Heart left ventricle (tissue), 16 donors: ENCODE results near the gene DNAJC18. TPM values are rescaled to one million over a fixed set of nuclear protein-coding genes. Genes with fewer than 3 reads are reported as not detected.

Experiments used
- ATAC-seq, 4 donors: fragments of 200-7000 bp; cut with Tn5 transposase; one replicate each; pipeline ENCODE4 v1.9.1; 2020 to 2022; ENCODE audit warnings: moderate library complexity in 4 of 4, mild to moderate bottlenecking in 3 of 4, moderate number of reproducible peaks in 1 of 4
- DNase-seq, 5 donors: peaks; one replicate each; pipeline ENCODE4 v3.0.0-alpha.2; 2020
- H3K27ac ChIP-seq, 12 donors: fragments of 200-600 bp; sonication (generic) in 4 of 12; one replicate each; pipeline versions ENCODE4 v1.5.0 to v1.8.0; 2016 to 2022; ENCODE audit warnings: mild to moderate bottlenecking in 2 of 12
- H3K27me3 ChIP-seq, 9 donors: fragments of 200-600 bp; sonication (generic) in 2 of 9; one replicate each; pipeline versions ENCODE4 v1.5.1 to v1.8.0; 2016 to 2022; ENCODE audit warnings: mild to moderate bottlenecking in 3 of 9
- H3K36me3 ChIP-seq, 9 donors: fragments of 200-600 bp; sonication (generic) in 2 of 9; one replicate each; pipeline versions ENCODE4 v1.5.0 to v1.8.0; 2018 to 2022; ENCODE audit warnings: mild to moderate bottlenecking in 2 of 9
- H3K4me1 ChIP-seq, 12 donors: fragments of 200-600 bp; sonication (generic) in 4 of 12; one replicate each; pipeline versions ENCODE4 v1.5.0 to v1.8.0; 2016 to 2022; ENCODE audit warnings: mild to moderate bottlenecking in 3 of 12
- H3K4me3 ChIP-seq, 12 donors: fragments of 200-600 bp; sonication (generic) in 4 of 12; one replicate each; pipeline versions ENCODE4 v1.5.0 to v1.8.0; 2017 to 2022; ENCODE audit warnings: mild to moderate bottlenecking in 9 of 12, moderate library complexity in 4 of 12
- H3K9me3 ChIP-seq, 12 donors: fragments of 200-600 bp; sonication (generic) in 4 of 12; one replicate each; pipeline versions ENCODE4 v1.5.0 to v1.8.0; 2016 to 2022; ENCODE audit warnings: mild to moderate bottlenecking in 1 of 12
- POLR2A ChIP-seq, 2 donors: fragments of 450-650 bp; IDR thresholded peaks; one replicate each; pipeline ENCODE4 v1.6.1; 2017; ENCODE audit warnings: antibody characterized with exemption in 2 of 2, mild to moderate bottlenecking in 2 of 2, moderate library complexity in 2 of 2
- WGBS, 4 donors: extraction: QIAGEN DNeasy Blood & Tissue Kit in 2 of 4; methylation state at CpG; one replicate each; pipeline versions ENCODE4 v1.1.5 to v1.1.7; 2013 to 2018; 5-methylcytosine and 5-hydroxymethylcytosine counted together
- intact Hi-C, 10 donors: fragments of 100-400 bp; cut with DNase I; formaldehyde crosslinking; loops; one replicate each; pipeline versions ENCODE4 v1.11.1 to v1.14.2; 2022
- polyA plus RNA-seq, 2 donors: library from polyadenylated mRNA; stranded (reverse); fragments of 200-250 nt; gene quantifications; one replicate each; pipeline ENCODE4 v1.2.3, GENCODE V29; 2013
- total RNA-seq, 9 donors: library from RNA; depleted of rRNA in 2 of 9; stranded (reverse); fragments of >200 nt in 2 of 9; fragmentation: NEBNext Ultra II Directional in 3 of 9; extraction: Animal tissue kit (Norgen Biotek cat#: 25700) in 3 of 9; gene quantifications; one replicate each; pipeline versions ENCODE4 v1.1.0 to v1.2.4, GENCODE V29; 2016 to 2023
- TF ChIP-seq, protein P1 (sequence below), 12 donors: fragments of 200-600 bp; sonication (generic) in 4 of 12; IDR thresholded peaks; one replicate each; pipeline versions ENCODE4 v1.5.0 to v1.8.0; 2018 to 2022; ENCODE audit warnings: antibody characterized with exemption in 12 of 12, mild to moderate bottlenecking in 5 of 12
- donor health status: ischemic (EF 13 %, LVEDD 7.1; RV severe dilation, severe dysfunction).
- donor health status: healthy with polysubstance abuse.
- donor health status: DM: no; HTN: yes; CAD: no.
- donor health status: DM: no; HTN: no; CAD: no.
- donor health status: ischemic (EF 25% LVEDD 6.9; RV normal size, moderate dysfunction).
- donor health status: ischemic (EF 25% LVEDD 5.7; RV mildly dilated, moderate dysfunction).
- donor health status: healthy.
- donor health status: DM: yes; HTN: yes; CAD: no.
- donor health status: ischemic (EF 35%, LVEDD 5.7; RV mildly dilated, moderate dysfunction).
- donor health status: nonischemic (EF 11% LVEDD 7.7; RV severe dilation, severe dysfunction).
- donor health status: DM: yes; HTN: yes; CAD: no.
- donor health status: PGD.
- donor health status: ischemic (EF 29% LVEDD 5.4; RV normal size, mild dysfunction).
- donor health status: nonischemic (EF 23%, LVEDD 6.1; RV moderate dilation, normal function).

DNAJC18 gene
- total and polyA plus RNA-seq, 11 donors = 4.0 to 17.8 (median 9.1) TPM

GRCh38 chr5:139456776-139457175 lies 17.5 kb upstream of the DNAJC18 start:
- no peaks in the 10 kb centered on the region for H3K9me3 ChIP-seq
- intact Hi-C loops = no loop called here
- peaks cover 0 to 27% (median 6%) of the 10 kb centered on the region in 9 donors for H3K36me3 ChIP-seq
- TF ChIP-seq POLR2A (IDR thresholded peaks at IDR 0.05) = no peak
- TF ChIP-seq, protein P1, sequence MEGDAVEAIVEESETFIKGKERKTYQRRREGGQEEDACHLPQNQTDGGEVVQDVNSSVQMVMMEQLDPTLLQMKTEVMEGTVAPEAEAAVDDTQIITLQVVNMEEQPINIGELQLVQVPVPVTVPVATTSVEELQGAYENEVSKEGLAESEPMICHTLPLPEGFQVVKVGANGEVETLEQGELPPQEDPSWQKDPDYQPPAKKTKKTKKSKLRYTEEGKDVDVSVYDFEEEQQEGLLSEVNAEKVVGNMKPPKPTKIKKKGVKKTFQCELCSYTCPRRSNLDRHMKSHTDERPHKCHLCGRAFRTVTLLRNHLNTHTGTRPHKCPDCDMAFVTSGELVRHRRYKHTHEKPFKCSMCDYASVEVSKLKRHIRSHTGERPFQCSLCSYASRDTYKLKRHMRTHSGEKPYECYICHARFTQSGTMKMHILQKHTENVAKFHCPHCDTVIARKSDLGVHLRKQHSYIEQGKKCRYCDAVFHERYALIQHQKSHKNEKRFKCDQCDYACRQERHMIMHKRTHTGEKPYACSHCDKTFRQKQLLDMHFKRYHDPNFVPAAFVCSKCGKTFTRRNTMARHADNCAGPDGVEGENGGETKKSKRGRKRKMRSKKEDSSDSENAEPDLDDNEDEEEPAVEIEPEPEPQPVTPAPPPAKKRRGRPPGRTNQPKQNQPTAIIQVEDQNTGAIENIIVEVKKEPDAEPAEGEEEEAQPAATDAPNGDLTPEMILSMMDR (IDR thresholded peaks at IDR 0.05) = no peak
- ATAC-seq (no peak), DNase-seq (no peak)
- H3K4me3 ChIP-seq = no peak overlapping the region
- H3K27me3 ChIP-seq = no peaks in the 10 kb centered on the region
- WGBS, 4 donors = 92 to 95% (median 93%) methylated on average over 11 to 12 of the region's 12 CpGs
- no peak overlapping the region for H3K27ac ChIP-seq
- peaks cover 0 to 27% (median 4%) of the 10 kb centered on the region in 12 donors for H3K4me1 ChIP-seq

GRCh38 chr5:139454568-139455290 lies 15.4 kb upstream of the DNAJC18 start:
- Histone ChIP-seq H3K9me3 (no peaks in the 10 kb centered on the region), H3K27me3 (no peaks in the 10 kb centered on the region), H3K36me3 (peaks cover 0 to 42% (median 10%) of the 10 kb centered on the region in 9 donors), H3K4me3 (no peak overlapping the region), H3K27ac (no peak overlapping the region), H3K4me1 (peaks cover 0 to 23% (median 3%) of the 10 kb centered on the region in 12 donors)
- TF ChIP-seq, protein P1 (IDR thresholded peaks at IDR 0.05) = no peak
- TF ChIP-seq POLR2A (IDR thresholded peaks at IDR 0.05) = no peak
- ATAC-seq (no peak), DNase-seq (no peak)
- intact Hi-C loops = no loop called here
- WGBS, 4 donors = 89 to 93% (median 90%) methylated on average over 9 to 11 of the region's 11 CpGs

DNA sequence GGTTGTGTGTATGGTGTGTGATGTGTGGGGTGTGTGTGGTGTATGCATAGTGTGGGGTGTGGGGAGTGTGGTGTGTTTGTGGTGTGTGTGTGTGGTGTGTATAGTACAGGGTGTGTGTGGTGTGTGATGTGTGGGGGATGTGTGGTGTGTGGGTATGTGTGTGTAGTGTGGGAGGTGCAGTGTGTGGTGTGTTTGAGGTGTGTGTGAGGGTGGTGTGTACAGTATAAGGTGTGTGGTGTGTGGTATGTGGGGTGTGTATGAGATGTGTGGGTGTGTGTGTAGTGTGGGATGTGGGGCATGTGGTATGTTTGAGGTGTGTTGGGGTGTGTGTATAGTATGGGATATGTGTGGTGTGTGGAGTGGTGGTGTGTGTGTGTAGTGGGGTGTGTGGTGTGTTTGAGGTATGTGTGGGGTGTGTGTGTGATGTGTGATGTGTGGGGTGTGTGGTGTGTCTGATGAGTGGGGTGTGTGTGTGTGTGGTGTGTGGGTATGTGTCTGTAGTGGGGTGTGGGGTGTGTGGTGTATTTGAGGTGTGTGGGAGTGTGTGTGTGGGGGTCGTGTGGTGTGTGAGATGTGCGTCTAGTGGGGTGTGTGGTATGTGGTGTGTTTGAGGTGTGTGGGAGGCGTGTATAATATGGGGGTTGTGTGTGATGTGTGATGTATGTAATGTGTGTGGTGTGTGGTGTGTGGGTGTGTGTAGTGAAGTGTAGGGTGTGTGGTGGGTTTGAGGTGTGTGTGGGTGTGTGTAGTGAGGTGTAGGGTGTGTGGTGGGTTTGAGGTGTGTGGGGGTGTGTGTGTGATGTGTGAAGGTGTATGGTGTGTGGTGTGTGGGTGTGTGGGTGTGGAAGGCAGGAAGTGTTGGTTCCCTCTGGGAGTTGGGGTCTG lies 14.6 kb upstream of the DNAJC18 start:
- DNase-seq (no peak), ATAC-seq (peak in 1 of 4 donors; percentile 17)
- no peaks in the 10 kb centered on the region for H3K9me3 ChIP-seq
- WGBS, 4 donors = 85 to 86% (median 85%) methylated on average over 3 of the region's 3 CpGs
- H3K27ac ChIP-seq = no peak overlapping the region
- intact Hi-C loops = no loop called here
- no peak overlapping the region for H3K4me3 ChIP-seq
- peaks cover 0 to 15% (median 1%) of the 10 kb centered on the region in 12 donors for H3K4me1 ChIP-seq
- no peaks in the 10 kb centered on the region for H3K27me3 ChIP-seq
- TF ChIP-seq POLR2A (IDR thresholded peaks at IDR 0.05) = no peak
- TF ChIP-seq, protein P1 (IDR thresholded peaks at IDR 0.05) = no peak
- peaks cover 0 to 46% (median 12%) of the 10 kb centered on the region in 9 donors for H3K36me3 ChIP-seq
